SW480 (cell line): ENCODE measurements around the gene CBY2.
"Not testable (repeated sequence)": the region's sequence is repeated elsewhere in the genome, so short reads cannot be mapped to it uniquely, and the experiment has no call there.

ENCODE experiments used
- DNase-seq: peaks from one replicate; pipeline ENCODE4 v3.0.0-alpha.2; 2016; ENCODE audit warnings: low spot score

Gene CBY2, protein sequence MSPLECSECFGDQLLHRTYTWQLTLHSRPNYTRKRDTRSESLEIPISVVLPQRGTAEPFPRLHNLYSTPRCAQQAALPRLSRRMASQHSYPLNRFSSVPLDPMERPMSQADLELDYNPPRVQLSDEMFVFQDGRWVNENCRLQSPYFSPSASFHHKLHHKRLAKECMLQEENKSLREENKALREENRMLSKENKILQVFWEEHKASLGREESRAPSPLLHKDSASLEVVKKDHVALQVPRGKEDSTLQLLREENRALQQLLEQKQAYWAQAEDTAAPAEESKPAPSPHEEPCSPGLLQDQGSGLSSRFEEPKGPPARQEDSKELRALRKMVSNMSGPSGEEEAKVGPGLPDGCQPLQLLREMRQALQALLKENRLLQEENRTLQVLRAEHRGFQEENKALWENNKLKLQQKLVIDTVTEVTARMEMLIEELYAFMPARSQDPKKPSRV

DNA sequence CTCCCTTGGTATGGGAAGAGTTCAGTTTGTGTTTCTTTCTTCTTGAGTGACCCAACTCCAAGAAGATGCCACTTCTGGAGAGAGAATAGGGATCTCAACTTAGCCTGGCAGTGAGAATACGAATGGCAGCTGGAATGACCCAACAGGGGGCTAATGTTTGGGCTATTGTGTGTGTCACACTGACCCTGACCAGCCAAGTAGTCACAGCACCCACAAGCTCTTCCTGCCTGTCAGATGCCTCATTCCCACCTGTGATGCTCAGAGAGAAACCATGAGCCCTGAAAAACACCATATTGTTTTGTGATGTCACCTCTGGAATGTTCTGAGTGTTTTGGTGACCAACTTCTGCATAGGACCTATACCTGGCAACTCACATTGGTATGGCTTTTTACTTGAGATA, at the start of gene CBY2:
TSS of gene CBY2 (plus strand) at position 233 of the 400 bp plus-strand sequence. CDS start at position 304, 71 bp downstream.
- DNase-seq, result no peak

DNA sequence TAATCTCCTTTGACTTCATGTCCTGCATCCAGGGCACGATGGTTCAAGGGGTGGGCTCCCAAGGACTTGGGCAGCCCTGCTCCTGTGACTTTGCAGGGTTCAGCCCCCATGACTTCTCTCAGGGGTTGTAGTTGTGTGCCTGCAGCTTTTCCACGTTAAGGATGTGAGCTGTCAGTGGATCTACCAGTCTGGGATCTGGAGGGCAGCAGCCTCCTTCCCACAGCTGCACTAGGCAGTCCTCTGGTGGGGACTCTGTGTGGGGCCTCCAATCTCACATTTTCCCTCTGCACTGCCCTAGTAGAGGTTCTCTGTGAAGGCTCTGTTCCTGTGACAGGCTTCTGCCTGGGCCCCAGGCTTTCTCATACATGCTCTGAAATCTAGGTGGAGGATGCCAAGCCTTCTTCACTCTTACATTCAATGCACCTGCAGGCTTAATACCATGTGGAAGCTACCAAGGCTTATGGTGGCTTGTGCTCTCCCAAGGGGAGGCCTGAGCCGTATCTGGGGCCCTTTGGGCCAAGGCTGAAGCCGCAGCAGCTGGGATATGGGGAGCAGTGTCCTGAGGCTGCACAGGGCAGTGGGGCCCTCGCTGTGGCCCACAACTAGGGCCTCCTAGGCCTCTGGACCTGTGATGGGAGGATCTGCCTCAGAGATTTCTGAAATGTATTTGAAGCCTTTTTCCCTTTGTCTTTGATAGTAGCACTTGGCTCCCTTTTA, 47.3 kb upstream of the CBY2 start:
- no peak for DNase-seq

DNA sequence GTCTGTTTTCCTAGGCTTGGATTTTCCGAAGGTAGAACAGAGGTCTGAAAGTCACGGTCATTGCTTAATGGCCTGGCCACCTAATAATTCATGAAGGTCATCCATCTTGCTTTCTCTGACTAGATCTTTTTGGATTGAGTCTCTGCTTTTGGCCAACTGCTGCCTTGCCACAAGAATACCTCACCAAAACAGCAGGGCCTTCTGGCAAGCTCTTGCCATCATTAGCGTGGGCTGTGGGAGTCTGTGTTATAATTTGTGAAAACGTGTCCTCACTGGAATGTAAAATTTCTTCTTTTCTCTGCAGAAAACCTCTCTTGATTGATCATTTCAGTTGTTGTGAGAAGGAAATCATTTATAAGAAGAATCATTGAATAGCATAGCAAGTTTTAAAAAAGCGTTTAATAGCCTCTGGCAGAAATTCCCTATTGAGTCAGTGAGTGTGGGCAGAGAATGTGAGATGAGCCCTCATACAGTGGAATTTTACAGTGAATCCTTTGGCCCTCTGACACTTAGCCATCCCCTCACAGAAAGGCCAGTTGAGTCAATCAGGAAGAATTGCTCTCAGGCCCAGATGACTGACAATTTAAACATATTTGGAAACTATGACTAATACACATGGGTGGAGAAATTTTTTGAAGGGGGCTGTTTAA, 43.4 kb upstream of the CBY2 start:
- DNase-seq, result no peak

DNA sequence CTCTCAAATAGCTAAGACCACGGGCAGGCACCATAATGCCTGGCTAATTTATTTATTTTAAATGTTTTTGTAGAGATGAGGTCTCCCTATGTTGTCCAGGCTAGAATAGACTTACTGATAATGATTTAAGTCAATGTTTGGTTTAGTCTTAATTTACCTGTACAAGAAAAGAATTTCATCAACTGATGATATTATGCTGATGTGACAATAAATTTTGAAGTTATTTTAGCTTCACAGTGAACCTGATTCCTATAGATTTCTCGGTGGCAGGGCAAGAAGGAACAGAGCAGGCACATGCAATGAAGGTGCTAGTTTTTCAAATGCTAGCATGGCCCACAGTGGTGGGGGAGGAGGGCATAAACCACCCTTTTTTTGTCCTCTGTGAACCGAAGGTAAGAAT, 42.6 kb upstream of the CBY2 start:
- no peak for DNase-seq

DNA sequence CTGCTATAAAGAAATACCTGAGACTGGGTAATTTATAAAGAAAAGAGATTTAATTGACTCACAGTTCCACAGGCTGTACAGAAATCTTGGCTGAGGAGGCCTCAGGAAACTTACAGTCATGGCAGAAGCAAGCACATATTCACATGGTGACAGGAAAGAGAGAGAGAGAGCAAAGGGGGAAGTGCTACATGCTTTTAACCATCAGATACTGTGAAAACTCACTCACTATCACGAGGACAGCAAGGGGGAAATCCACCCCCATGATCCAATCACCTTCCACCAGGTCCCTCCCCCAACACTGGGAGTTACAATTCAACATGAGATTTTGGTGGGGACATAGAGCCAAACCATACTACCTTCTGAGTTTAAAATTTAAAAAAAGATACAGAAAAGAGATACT, 41.7 kb upstream of the CBY2 start:
- DNase-seq, result not testable (repeated sequence)

DNA sequence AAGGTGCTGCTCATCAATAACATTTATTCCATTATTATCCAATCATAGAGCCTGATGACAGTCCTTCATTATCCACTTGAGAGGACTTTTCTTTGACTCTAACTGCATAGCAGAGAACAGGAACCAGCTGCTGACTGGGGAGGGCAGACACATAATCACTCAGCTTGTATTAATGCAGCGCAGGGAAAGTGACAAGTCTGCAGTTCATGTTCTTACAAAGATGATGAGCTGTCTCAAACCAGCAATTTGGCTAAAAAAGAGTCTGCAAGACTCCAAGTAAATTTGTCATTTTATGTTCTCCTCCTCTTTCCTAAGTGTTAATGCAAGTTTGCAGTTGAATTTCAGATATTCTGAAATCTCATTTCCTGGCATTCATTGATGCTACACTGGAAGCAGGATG, 40.0 kb upstream of the CBY2 start:
- no peak for DNase-seq

DNA sequence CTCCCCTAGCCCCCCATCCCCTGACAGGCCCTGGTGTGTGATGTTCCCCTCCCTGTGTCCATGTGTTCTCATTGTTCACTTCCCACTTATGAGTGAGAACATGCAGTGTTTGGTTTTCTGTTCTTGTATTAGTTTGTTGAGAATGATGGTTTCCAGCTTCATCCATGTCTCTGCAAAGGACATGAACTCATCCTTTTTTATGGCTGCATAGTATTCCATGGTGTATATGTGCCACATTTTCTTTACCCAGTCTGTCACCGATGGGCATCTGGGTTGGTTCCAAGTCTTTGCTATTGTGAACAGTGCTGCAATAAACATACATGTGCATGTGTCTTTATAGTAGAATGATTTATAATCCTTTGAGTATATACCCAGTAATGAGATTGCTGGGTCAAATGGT, 39.2 kb upstream of the CBY2 start:
- DNase-seq, result not testable (repeated sequence)

DNA sequence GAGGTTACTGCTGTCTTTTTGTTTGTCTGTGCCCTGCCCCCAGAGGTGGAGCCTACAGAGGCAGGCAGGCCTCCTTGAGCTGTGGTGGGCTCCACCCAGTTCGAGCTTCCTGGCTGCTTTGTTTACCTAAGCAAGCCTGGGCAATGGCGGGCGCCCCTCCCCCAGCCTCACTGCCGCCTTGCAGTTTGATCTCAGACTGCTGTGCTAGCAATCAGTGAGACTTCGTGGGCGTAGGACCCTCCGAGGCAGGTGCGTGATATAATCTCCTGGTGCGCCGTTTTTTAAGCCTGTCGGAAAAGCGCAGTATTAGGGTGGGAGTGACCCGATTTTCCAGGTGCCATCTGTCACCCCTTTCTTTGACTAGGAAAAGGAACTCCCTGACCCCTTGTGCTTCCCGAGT, 32.5 kb upstream of the CBY2 start:
- DNase-seq, result not testable (repeated sequence)

DNA sequence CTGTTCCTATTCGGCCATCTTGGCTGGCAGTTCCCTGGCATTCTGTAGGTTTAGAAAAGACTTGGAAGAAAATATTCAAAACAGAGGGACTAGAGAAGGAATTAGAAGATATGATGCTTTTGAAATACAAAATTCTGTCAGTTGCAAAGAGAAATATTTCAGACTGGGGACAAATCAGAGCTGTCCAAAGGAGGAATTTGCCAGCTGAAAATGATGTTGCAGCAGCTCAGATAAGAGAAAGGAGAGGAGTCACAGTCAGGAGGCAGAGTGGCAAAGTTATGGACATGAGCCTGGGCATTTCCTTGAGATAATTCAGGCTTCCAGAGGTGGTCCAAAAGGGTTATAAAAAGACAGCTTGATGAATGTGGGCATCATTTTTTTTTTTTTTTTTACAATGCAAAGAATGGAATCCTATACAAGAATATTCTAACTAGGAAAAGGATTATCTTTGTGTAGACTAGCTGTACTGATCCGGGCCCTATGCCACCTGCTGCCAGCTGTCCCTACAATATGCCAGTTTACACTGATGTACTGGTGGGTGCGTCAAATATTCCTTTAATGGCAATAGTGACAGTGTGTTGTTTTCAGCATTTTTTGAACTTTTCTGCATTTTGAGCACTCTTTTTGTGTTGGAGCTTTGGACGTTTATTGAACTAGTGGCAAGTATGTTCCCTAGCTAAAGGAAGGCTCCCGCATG, 31.8 kb upstream of the CBY2 start:
- no peak for DNase-seq

DNA sequence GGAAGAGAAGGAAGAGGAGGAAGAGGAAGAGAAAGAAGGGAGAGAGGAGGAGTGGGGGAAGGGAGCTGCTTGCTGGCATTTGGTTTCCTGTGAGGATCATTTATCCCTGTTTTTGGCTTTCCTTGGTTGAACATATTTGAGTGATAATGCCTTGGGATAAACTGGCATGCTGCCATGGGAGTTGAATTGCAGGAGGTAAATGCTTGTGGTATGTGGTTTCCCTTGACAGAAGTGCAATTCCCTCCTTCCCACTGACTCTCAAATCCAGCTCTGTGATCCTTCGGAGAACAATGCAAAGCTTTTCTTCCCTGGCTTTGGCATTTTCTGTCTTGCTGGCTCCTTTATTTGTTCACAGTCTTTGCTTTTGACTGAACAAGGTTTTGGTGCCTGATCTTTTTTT, 27.2 kb upstream of the CBY2 start:
- DNase-seq, result peak; percentile 83

DNA sequence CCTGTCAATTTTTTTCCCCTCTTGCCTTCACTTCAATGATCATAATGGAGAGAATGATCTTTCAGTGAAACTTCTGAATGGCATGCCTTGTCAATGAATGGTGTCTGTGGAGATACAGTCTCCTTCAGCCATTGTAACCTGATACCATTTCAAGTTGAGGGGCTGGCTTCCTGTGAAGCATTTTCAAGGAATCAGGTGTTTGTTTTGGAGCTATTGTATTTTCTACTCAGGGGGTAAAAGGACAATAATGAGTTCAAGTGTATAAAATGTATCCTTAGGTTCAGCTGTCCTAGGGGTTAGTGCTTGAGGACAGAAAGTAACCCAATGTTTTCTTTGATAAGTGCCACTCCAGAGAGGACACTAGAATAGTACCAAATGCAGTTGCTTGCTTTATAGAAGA, 23.8 kb upstream of the CBY2 start:
- DNase-seq, result peak; percentile 19

DNA sequence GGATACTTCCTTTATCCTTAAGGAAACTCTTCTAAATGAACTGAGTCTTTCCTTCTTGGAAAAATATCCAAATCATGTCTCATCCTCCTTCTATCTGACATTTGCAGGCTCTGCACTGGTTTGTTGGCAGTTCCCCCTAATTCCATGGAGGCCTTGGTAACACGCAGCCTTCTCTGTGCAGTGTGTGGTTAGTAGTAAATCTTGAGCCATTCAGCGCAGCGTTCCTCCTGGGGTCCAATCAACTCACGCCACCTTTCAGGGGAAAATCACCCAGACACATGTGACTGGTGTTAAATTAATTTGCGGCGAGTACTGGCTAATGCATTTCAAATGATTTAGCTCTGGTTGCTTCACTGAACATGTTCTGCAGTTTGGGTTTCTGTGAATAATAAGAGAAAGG, 21.0 kb upstream of the CBY2 start:
- no peak for DNase-seq

DNA sequence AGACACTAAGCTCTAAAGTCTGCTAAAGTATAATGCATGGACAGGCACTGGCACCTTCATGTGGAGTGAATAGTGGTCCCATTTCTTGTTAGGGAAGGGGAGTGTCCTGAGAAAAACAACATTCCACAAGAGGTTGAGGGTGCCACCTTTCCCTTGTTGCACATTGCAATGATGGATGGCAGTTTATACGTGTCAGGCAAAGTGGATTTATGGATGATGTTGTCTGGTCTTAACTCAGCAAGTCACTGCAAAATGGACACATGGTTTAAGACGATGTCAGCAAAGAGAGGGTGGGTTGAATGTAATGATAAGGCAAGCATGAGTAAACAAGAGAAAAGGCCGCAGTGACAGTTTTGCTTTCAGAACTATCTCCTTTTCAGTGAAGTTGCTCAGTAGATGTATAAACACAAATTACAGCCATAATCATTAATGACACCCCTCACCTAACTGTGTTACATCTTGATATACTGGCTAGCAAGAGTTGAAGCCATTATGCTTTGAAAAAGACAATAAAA, 19.6 kb upstream of the CBY2 start:
- DNase-seq, result no peak

DNA sequence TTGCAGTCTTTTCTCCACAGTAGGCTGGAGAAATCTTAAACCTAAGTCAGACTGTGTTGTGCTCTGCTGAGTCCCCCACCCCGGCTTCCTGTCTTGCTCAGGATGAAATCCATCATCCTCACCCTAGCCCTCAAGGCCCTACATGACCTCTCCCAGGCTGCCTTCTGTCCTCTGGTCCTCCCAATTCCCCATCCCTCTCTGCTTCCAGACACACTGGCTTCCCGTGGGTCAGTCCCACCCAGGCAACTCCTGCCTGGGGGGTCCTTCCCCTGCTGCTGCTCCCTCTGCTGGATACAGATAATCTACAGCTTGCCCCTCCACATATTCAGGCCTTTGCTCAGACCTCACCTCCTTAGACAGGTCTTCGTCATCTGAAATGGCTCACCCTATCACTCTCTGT, 18.4 kb upstream of the CBY2 start:
- DNase-seq, result no peak

DNA sequence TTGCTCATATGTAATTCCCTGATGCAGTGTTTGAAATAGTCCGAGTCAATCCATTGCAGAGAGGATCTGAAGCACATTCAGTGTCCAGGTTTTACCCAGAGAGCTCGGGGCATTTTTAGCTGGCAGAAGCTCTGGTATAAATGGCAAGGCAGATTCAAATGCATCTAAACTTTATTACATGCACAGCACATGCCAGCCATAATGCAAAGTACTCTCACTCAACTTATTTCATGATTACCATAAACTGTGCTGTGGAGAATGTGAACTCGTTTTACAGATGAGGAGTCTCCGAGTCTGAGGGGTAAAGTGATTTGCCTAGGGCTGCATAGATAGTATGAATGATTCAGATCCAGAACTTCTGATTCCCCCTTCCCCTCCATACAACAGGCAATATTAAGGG, 13.5 kb upstream of the CBY2 start:
- no peak for DNase-seq

DNA sequence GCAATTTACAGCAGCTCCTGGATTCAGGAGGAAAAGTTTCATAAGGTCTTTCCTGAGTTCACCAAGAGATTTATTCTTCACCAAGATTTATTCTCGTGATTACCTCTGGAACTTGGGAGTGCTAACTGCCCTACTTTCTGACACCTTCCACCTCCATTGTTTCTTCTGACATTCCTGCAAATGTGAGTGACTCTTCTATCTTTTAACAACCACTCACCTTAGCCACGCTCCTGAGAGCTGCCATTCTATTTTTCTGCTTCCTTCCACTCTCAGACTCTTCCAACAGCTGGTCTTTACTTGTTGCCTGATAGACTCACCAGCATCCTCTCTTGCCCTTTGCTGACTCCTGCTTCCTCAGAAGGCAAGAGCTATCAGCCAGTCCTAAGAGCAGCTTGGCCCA, 11.5 kb upstream of the CBY2 start:
- no peak for DNase-seq

DNA sequence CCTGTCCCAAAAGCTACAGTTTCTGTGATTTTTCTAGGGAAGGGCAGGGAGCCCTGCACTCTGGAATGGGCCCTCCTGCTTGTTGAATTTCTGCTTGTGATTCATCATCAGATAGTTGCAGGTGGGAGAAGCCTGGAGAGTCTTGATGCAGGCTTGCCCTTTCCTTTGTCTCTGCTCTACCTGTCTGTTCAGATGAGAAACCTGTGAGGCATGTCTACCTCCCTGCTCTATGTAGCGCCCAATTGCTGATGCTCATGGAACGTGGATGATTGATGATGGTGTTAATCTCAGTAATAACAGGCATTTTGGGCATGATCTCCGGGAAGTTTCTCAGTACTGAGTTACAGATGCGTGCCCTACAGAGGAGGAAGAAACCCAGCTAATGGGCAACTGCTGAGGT, 10.9 kb upstream of the CBY2 start:
- no peak for DNase-seq

DNA sequence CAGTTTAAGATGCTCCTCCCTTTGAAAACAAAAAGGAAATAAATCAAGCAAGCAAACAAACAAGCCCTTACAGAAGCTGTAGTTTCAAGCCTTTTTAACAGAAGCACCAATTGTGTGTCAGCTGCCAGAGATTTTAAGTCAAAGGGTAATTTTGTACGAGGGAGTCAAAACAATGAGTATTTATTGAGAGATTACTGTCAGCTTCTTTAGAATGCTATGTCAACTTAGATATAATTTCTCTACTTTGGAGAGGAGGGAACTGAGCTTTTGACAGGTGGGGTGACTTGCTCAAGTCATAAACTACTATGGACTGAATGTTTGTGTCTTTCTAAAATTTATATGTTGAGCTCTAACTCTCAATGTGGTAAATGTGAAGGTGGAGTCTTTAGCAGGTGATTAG, 10.5 kb upstream of the CBY2 start:
- DNase-seq, result no peak

DNA sequence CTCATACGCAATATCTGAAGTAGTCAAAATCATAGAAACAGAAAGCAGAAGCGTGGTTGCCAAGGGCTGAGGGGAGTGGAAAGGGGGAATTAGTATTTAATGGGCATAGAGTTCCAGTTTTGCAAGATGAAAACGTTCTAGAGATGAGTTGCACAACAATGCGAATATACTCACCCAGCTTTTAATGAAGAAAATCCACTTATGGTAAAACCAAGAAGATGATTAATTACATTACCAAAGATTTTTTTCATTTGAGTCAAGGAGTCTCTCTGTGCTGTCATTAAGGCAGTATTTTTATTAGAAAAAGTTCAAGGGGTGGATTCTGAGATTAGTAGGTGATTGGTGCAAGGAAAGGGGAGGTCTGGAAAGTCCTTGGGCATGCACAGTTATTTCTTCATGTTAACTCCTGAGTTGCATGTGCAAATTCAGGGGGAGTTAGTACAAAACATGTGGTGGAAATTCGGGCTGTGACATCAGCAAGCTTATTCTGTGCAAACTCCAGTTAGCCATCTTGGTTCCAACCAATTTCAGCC, 6.9 kb upstream of the CBY2 start:
- DNase-seq, result no peak

DNA sequence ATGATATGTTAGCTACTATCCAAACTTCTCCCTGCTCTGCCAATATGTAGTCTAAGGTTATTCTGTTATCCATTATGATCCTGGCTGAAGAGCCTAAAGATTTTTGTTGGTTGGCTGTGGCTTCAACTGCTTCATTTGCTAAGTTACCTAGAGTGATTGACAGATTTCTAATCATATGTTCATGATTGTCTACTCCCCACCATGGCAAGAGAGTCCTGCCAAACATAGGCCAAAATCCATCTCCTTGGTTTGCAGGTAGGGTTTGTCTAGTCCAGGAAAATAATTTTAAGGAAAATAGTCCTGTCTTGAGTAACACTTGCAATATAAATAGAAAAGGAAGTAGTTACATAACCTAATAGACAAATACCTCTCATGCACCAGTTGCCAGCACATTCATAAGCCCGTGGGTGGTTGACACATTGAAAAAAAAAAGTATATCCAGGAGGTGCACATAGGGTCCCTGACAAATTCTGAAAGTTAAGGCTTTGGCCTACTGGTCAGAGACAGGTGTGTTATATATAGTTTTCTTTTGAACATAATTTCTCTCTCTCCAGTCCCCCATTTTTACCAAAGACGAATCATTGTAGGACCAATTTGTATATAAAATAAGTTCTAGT, 5.4 kb upstream of the CBY2 start:
- DNase-seq, result no peak
